HG02970 (cell line): ENCODE results near the gene ZCCHC14.

Experiments
- ATAC-seq: cut with Tn5 transposase; IDR thresholded peaks from one replicate; pipeline ENCODE4 v1.9.1; 2021; ENCODE audit warnings: mild to moderate bottlenecking, moderate library complexity, moderate number of reproducible peaks; ENCODE audit not compliant: unreplicated experiment, low FRiP score

Gene ZCCHC14

GRCh38 chr16:87492721-87493607 lies at the start of gene ZCCHC14:
ZCCHC14 (minus strand) TSS chr16:87493024; CDS start chr16:87492238, 786 bp downstream.
- ATAC-seq, result peak; percentile 87

DNA sequence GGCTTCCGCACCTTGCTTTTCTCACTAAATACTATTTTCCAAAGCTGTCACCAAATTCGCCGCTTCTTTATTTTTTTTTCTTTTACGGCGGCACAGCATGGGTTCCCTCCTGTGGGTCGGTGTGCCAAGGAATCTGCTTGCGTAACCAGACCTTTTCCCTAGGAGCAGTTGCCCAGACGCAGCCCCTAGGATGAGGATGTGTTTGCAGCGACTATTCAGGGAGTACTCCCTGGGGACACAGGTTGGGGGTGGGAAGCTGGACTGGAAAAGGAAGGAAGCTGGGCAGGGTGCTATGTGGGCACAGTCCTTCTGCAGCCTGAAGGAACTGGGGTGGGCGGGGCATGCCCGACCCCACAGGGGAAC lies 49.0 kb upstream of the ZCCHC14 start:
- ATAC-seq, result no peak

- no peak for ATAC-seq
Observed at GRCh38 chr16:87541147-87541871, 48.5 kb upstream of the ZCCHC14 start.

GRCh38 chr16:87540897-87541146 lies 48.0 kb upstream of the ZCCHC14 start:
- no peak for ATAC-seq

DNA sequence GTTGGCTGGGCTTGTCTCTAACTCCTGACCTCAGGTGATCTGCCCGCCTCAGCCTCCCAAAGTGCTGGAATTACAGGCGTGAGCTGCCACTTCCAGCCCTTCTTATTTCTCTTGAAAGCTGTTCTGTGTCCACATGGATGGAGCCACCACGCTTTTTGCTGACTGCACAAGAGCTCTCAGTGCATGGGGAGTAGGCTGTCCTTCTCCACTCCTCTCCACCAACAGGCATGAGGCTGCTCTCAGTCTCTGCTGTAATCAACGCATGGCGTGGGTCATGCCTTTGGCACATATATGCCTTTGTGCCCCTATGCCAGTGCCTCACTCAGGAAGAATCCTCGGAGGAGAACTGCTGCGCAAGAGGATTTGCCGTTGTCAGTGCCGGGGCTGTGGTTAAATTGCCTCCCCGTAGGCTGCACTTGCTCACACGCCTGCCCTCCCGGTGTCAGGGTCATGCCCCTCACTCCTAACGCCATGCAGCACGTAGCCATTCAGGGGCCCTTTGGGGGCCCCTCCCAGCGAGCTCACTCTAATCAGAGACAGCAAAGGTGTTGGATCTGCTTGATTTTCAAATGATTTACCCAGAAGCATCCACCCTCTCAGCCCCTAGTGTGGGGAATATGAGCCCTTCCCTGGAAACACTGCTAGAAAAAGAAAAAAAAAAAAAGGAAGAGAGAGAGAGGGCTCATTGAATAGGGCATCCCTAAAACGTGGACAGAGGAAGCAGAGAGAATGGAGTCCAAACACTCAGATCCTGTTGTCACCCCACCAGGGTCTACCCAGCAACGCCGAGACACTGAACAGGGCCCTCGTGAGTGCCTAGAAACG lies 47.5 kb upstream of the ZCCHC14 start:
- ATAC-seq, result no peak

GRCh38 chr16:87539113-87539512 lies 46.3 kb upstream of the ZCCHC14 start:
- no peak for ATAC-seq

GRCh38 chr16:87538594-87538993 lies 45.8 kb upstream of the ZCCHC14 start:
- ATAC-seq, result no peak

DNA sequence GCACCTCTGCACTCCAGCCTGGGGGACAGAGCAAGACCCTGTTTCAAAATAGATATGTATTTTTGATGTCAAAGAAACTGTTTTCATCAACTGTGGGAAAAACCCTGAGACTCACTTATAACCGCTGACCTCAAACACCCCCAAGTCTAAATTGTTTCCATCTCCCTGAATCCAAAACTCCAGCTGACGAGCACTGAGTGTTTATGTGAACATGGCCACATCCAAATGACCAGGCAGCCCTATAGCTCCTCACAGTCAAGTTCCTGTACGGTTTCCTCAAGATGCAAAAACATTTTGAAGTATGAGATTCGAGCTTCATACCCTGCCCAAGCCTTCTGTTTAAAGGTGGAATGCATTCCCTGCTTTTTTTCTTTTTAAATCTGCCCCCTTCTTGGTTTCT lies 45.3 kb upstream of the ZCCHC14 start:
- ATAC-seq, result no peak

DNA sequence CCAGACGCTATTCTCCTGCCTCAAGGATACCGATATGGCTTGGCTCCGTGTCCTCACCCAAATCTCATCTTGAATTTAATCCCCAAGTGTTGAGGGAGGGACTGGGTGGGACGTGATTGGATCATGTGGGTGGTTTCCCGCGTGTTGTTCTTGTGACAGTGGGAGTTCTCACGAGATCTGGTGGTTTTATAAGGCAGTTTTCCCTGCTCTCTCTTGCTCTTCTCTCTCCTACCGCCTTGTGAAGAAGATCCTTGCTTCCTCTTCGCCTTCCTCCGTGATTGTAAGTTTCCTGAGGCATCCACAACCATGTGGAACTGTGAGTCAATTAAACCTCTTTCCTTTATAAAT lies 43.9 kb upstream of the ZCCHC14 start:
- no peak for ATAC-seq

- no peak for ATAC-seq
Observed at GRCh38 chr16:87535855-87536794, 43.3 kb upstream of the ZCCHC14 start.

- no peak for ATAC-seq
Observed at GRCh38 chr16:87535457-87535854, 42.6 kb upstream of the ZCCHC14 start.

GRCh38 chr16:87534751-87535150 lies 41.9 kb upstream of the ZCCHC14 start:
- ATAC-seq, result no peak

GRCh38 chr16:87534030-87534653 lies 41.3 kb upstream of the ZCCHC14 start:
- no peak for ATAC-seq

GRCh38 chr16:87533061-87533460 lies 40.2 kb upstream of the ZCCHC14 start:
- ATAC-seq, result no peak

DNA sequence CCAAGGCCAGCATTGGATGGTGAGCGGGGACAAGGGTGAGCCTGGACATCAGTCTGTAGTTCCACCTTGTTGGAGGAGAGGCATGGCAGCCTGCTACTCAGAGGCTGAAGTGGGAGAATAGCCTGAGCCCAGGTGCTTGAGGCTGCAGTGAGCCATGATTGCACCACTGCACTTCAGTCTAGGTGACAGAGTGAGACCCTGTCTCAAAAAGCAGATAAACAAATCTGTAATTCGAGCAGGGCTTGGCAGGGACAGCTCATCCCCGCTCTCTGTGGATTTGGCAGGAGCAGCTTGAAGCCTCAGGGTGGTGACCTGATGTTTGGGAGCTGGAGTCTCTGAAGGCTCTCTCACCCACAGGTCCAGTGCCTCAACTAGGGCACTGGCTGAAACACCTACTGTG lies 38.6 kb upstream of the ZCCHC14 start:
- ATAC-seq, result no peak

DNA sequence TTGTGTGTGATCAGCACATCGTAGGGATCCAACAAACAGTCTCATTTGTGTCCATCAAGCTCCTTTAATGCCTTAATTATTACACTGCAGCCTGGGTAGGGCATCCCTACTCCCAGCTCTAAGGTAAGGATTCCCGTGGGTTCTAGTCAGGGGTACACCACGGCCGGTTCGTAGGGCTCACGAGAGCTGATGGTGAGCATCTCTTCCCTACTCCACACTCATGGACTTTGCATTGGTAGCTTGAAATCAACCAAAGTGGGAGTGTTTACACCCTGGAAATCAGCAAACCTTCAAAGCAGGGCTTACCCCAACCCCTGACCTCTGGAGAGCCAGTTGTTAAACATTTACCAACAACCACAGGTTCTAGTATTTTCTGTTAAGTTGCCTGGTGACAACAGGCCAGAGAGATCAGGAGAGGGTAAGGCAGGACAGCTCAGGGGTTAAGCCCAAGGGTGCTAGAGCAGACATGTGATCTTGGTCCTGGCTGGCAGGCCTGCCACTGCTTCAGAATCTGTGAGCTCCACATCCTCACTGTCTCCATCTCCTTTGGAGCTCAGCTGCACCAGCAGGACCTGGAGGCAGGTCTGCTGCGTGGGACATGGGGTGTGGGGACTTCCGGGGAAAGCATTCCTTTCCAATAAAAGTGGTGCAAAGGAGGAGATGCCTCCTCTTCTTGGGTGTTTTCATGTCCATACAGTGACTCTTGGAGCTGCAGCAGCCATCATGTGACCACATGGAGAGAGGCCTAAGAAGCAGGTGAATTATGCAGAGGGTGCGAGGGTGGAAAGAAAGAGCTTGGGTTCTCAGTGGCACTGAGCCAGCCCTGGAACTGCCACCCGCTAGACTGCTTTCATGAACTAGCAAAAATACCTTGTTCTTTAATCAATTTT lies 36.1 kb upstream of the ZCCHC14 start:
- no peak for ATAC-seq

- no peak for ATAC-seq
Observed at GRCh38 chr16:87527055-87527724, 34.4 kb upstream of the ZCCHC14 start.

DNA sequence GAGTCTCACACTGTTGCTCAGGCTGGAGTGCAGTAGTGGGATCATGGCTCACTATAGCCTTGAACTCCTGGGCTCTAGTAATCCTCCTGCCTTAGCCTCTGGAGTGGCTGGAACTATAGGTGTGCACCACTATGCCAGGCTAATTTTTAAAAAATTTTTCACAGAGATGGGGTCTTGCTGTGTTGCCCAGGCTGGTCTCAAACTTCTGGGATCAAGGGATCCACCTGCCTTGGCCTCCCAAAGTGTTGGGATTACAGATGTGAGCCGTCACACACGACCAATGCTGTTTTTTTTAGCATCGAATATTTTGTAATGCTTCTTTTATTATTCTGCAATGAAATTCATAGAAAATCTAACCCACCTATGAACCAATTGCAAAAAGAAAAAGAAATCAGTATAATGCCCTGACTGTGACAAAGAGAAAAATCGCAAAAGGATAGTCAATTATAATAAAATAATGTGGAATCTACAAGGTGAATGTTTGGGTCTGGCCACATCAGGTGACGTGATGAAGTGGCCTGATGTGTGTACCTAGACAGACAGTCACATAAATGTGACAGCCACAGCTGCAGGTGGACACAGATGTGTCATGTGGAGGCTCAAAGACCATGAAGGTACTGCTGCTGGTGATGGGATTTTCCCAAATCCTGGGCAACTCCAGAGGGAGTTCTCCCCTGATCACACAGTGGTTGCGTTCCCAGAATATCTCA lies 33.6 kb upstream of the ZCCHC14 start:
- ATAC-seq, result no peak
